Activated CD4-positive, alpha-beta T cell treated with anti-CD3 and anti-CD28 coated beads for 48 hours (primary cell): ENCODE data around the gene SCGB1D1.
A peak's percentile ranks its signal among the peaks of the same experiment; 100 is the strongest.
"Not testable (repeated sequence)": the region's sequence is repeated elsewhere in the genome, so short reads cannot be mapped to it uniquely, and the experiment has no call there.

Experiments used
- DNase-seq: peaks from one replicate; pipeline ENCODE4 v3.0.0-alpha.2; 2020

SCGB1D1 gene

GRCh38 chr11:62169448-62169847 is 20.6 kb upstream of the SCGB1D1 start:
- no peak for DNase-seq

DNA sequence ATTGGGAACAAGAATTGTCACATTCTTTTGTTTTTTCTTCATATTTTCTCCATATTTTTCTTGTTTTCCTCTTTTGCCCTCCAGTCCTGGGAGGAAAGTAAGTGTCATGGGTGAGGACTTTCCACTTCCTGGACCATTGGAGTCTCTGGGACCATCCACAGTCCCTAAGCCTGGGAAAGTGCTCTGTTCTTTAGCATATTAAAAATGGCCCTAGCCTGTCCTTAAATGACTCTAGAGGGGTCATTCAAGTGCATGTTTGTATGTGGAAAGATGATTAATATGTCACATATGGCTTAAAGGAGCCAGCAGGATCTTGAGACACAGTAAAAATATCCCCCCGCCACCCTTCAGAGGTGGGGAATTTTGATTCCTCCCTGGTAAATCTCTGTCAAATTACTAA is 20.1 kb upstream of the SCGB1D1 start:
- DNase-seq = no peak

- DNase-seq = peak; percentile 87
These were observed 18.7 kb upstream of the SCGB1D1 start for GRCh38 chr11:62171261-62171723.

DNA sequence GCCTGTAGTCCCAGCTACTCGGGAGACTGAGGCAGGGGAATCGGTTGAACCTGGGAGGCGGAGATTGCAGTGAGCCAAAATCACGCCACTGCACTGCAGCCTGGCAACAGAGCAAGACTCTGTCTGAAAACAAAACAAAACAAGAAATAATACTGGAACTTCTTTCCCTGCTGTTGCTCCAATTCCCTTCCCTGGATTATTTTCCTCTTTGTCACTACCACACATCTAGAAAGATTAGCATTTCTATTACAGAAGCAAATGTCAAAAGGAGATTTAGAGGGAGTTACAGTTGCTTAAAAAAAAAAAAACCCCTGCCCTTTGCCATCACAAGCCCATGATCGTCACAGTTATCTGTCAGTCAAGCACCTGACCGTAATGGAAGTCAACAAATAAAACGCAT is 17.7 kb upstream of the SCGB1D1 start:
- DNase-seq = no peak

DNA sequence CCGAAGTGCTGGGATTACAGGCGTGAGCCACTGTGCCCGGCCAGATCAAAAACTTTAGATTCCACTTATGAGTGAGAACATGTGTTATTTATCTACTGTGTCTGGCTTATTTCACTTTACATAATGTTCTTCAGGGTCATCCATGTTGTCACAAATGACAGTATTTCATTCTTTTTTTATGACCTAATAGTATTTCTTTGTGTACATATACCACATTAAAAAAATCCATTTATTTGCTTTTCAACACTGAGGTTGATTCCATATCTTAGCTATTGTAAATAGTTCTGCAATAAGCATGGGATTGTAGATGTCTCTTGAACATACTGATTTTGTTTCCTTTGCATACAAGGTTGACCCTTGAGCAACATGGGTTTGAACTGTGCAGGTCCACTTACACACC is 13.2 kb upstream of the SCGB1D1 start:
- DNase-seq = no peak

GRCh38 chr11:62179995-62180394 is 10.0 kb upstream of the SCGB1D1 start:
- no peak for DNase-seq

- no peak for DNase-seq
These were observed 8.9 kb upstream of the SCGB1D1 start for GRCh38 chr11:62181097-62181496.

DNA sequence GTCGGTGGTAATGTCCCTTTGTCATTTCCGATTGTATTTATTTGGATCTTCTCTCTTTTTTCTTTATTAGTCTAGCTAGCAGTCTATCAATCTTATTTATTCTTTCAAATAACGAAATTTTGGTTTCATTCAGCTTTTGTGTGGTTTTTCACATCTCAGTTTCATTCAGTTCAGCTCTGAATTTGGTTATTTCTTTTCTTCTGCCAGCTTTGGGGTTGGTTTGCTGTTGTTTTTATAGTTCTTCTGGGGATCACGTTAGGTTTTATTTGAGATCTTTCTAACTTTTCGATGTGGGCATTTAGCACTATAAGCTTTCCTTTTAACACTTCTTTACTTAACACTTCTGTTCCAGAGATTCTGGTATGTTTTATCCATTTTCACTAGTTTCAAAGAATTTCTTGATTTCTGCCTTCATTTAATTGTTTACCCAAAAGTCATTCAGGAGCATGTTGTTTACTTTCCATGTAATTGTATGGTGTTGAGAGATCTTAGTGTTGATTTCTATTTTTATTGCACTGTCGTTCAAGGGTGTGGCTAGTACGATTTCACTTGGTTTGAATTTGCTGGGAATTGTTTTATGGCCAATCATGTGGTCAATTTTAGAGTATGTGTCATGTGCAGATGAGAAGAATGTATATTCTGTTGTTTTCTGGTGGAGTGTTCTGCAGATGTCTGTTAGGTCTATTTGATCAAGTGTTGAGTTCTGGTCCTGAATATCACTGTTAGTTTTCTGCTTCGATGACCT is 7.7 kb upstream of the SCGB1D1 start:
- DNase-seq = no peak

GRCh38 chr11:62186195-62186594 is 3.8 kb upstream of the SCGB1D1 start:
- DNase-seq = no peak

- no peak for DNase-seq
These were observed 3.9 kb downstream of the SCGB1D1 start for GRCh38 chr11:62193952-62194351.

DNA sequence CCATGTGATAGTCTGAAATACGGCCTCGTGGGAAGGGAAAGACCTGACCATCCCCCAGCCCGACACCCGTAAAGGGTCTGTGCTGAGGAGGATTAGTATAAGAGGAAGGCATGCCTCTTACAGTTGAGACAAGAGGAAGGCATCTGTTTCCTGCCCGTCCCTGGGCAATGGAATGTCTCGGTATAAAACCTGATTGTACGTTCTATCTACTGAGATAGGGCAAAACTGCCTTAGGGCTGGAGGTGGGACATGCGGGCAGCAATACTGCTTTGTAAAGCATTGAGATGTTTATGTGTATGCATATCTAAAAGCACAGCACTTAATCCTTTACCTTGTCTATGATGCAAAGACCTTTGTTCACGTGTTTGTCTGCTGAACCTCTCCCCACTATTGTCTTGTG is 5.0 kb downstream of the SCGB1D1 start:
- DNase-seq = not testable (repeated sequence)

DNA sequence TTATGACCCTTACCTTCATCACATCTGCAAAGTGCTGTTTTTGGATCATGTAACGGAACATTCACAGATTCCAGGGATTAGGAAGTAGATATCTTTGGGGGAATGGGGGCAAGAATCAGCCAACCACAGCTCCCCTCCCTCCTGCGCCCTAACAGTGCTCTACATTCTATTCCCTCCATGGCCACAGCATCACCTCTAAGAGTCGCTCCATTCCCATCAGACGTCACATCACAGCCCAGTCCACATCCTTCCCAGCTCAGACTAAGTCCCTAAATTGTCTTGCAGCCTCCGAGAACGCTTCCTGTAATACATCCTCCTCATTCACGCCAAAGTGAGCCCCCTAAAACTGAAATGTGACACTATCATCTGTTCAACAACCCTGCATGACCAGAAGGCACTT is 5.9 kb downstream of the SCGB1D1 start:
- no peak for DNase-seq

- not testable (repeated sequence) for DNase-seq
These were observed 7.4 kb downstream of the SCGB1D1 start for GRCh38 chr11:62197400-62197799.

DNA sequence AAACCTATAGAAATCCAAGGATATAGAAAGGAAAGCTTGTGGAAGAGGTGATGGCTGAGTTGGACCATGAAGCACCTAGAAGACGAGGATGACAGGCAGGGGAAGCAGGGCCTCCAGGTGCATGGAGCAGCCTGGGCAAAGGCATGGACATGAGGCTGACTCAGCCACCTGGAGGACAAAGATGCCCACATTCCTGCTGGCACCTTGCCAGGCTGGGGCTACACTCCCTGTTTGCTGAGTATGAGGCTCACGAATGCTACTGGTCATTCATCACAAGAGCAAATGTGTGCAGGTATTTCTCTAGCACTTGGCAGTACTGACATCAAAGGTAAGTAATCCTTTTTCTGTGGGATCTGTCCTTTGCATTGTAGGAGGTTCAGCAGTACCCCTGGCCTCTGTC is 11.4 kb downstream of the SCGB1D1 start:
- DNase-seq = no peak

DNA sequence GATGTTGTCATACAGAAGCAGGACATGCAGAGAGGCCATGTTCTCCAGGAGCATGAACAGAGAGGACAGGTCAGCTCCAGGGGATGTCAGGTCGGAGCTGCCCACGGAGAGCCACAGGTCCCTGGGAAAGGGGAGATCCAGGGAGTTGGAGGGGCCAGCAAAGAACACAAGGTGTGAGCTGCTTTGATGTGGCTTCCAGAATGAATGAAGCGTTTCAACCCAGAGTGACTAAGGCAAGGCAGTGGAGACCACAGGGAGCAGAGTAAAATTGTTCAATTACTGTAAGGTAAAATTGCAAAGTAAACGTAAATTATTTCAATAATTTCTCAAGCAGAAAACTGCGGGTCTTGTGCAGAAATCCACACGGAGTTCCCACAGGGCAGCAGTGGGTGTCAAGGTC is 12.9 kb downstream of the SCGB1D1 start:
- DNase-seq = no peak

DNA sequence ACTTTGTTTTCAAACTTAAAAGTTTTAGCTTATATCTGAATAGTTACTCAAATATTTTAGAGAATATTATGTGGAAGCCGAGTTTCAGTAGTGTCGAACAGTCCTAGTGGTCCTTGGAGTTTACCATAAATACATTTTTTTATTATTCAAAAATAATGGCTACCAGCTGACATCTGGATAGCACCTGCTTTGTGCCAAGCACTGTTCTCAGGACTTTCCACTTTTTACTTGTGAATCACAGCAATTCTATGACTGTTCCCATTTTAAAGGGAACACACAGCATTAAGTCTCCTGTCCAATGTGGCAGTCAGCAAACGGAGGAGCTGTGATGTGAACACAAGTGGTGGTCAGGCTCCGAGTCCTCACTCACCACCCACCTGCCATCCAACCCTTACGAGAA is 14.4 kb downstream of the SCGB1D1 start:
- no peak for DNase-seq

- no peak for DNase-seq
These were observed 15.4 kb downstream of the SCGB1D1 start for GRCh38 chr11:62205441-62205840.

DNA sequence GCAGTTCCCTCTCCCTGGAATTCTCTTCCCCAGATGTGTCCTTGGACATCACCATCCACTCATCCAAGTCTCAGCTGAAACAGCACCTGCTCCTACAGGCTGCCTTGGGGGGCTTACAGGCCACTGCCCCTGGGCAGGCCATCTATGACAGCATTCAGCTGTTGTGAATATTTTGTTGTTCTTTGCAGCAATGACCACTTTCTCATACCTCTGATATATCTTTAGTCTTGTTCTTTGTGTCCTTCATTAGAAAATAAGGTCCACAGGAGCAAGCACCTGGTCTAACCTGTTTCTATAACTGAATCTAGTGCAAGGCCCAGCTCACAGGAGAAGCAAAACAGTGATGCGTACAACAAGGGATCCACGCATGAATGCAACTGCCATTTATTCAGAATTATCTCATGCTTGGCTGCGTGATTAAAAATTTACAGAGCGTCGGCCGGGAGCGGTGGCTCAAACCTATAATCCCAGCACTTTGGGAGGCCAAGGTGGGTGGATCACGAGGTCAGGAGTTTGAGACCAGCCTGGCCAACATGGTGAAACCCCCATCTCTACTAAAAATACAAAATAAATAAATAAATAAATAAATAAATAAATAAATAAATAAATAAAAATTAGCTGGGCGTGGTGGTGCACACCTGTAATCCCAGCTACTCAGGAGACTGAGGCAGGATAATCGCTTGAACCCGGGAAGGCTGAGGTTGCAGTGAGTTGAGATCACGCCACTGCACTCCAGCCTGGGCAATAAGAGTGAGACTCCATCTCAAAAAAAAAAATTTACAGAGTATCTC is 16.5 kb downstream of the SCGB1D1 start:
- DNase-seq = not testable (repeated sequence)

DNA sequence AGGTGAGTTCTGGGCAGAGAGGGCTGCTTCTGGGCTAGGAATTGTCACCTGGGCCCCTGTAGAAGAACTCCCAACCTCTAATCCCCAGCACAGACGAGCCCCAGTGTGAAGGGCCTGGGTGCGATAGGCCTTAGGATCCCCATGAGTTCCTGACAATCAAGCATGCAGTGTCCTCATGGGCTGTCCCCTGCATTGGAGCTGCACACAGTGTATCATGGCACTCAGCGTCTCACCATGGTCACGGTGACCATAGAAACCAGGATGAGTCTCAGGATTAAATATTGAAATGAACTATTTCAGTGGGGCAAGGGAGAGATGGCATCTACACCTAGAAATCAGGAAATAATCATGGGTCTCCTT is 18.7 kb downstream of the SCGB1D1 start:
- no peak for DNase-seq

- no peak for DNase-seq
These were observed 27.3 kb downstream of the SCGB1D1 start for GRCh38 chr11:62217191-62217748.

DNA sequence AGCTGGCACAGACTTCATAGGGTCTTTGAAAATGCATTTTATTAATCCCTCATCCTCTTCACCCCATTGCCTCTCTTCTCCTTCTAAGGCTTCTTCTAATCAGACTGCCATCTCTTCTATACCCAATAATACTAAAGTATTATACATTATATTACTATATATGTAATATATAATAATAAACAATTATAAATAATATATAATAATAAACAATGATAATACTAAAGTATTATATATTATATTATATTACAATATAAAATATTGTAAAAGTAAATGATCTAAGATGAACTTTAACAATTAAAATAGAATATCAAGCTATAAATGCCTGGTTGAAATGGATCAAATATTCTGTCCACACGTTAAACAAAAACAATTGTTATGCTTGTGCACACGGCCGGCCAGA is 31.5 kb downstream of the SCGB1D1 start:
- no peak for DNase-seq

- DNase-seq = no peak
These were observed 33.1 kb downstream of the SCGB1D1 start for GRCh38 chr11:62223095-62223494.

- no peak for DNase-seq
These were observed 43.7 kb downstream of the SCGB1D1 start for GRCh38 chr11:62233730-62234129.

DNA sequence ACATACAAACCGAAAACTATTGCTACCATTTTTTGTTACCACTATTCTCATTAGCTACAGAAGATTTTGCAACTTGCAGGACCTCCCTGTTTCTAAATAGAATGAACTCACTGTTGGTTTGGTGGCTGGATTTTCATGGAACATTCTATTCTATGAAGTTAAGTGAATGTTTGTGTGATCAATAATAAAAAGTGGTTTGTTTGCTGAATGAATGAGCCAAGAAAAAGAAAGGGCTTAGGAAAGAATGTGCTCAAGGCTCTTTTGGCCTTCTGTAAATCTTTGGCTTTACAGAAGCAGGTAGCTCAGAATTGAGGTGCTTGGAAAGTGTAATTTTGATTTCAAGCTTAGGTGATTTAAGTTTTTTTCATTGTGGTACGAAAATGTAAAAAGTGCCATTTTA is 46.2 kb downstream of the SCGB1D1 start:
- DNase-seq = no peak
